ENCODE measurements around the gene NIN. TPM values are rescaled to one million over a fixed set of nuclear protein-coding genes. Genes with fewer than 3 reads are reported as not detected.
"Not testable (repeated sequence)": the region's sequence is repeated elsewhere in the genome, so short reads cannot be mapped to it uniquely, and the experiment has no call there.

The NIN gene
- total RNA-seq, 2 donors from 2014 or later = 31.8 to 41.9 TPM

DNA sequence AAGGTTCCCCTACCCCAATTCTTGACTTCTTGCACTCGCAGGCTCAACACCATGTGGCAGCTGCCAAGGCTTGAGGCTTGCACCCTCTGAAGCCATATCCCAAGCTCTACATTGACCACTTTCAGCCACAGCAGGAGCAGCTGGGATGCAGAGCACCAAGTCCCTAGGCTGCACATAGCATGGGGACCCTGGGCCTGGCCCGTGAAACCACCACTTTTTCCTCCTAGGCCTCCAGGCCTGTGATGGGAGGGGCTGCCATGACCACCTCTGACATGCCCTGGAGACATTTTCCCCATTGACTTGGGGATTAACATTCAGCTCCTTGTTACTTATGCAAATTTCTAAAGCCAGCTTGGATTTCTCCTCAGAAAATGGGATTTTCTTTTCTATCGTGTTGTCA is 136.7 kb downstream of the NIN start:
- DNase-seq; intact Hi-C loops (cut with DNase I); ATAC-seq: not testable (repeated sequence)

- intact Hi-C loops (cut with DNase I) = no loop called here
- ATAC-seq (no peak), DNase-seq (no peak)
These were observed 142.1 kb downstream of the NIN start for GRCh38 chr14:50688875-50689274.

- intact Hi-C loops (cut with DNase I) = no loop called here
- ATAC-seq (no peak), DNase-seq (no peak)
These were observed 151.3 kb downstream of the NIN start for GRCh38 chr14:50679674-50680073.

- intact Hi-C loops (cut with DNase I) = no loop called here
- DNase-seq (no peak), ATAC-seq (no peak)
These were observed 152.8 kb downstream of the NIN start for GRCh38 chr14:50678163-50678562.

- ATAC-seq = peak in 1 of 2 donors; percentile 49
These were observed 153.4 kb downstream of the NIN start for GRCh38 chr14:50677527-50678063.

DNA sequence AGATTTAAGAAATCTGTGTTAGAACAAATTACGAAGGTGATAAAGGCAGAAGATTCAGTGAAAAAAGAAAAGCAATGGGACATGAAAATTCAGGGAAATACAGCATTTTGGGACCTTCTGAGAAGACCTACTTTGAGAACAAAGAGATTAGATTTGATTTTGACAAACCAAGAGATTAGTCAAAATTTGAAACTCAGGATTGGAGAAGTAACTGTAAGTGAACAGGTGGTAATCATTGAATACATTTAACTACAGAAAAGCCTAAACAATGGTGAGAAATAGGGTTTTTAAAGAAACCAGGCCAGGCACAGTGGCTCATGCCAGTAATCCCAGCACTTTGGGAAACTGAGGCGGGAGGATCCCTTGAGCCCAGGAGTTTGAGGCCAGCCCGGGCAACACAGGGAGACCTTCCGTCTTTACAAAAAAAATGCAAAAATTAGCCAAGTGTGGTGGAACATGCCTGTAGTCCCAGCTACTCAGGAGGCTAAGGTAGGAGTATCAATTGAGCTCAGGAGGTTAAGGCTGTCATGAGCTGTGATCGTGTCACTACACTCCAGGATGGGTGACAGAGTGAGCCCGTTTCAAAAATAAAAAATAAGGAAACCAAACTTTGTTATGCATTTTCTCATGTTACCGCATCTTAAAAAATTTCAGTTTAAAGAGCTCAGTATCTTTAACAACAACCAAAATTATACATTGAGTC is 154.0 kb downstream of the NIN start:
- DNase-seq (no peak), ATAC-seq (no peak)
- intact Hi-C loops (cut with DNase I) = no loop called here

More at GRCh38 chr14:50677527-50678063, 153.4 kb downstream of the NIN start:
- intact Hi-C loops (cut with DNase I) = no loop called here
- no peak for DNase-seq

- ATAC-seq (no peak), DNase-seq (no peak)
- intact Hi-C loops (cut with DNase I) = no loop called here
These were observed 155.4 kb downstream of the NIN start for GRCh38 chr14:50675597-50675996.

GRCh38 chr14:50670866-50671256 is 160.1 kb downstream of the NIN start:
- ATAC-seq (no peak), DNase-seq (no peak)
- intact Hi-C loops (cut with DNase I) = no loop called here

GRCh38 chr14:50670196-50670865 is 160.6 kb downstream of the NIN start:
- ATAC-seq (no peak), DNase-seq (no peak)
- intact Hi-C loops (cut with DNase I) = no loop called here

Other genes with a start within 250 kb of the NIN start
- gene SAV1, start 162.9 kb downstream of the NIN start, total RNA-seq = 10 to 100 TPM; 23.4 to 27.0 TPM
- under 1 TPM in 1 of 2 donors, not detected in 1; 0.18 TPM for gene ABHD12B, start 40.9 kb upstream of the NIN start, total RNA-seq
- 10 to 100 TPM; 27.3 to 30.2 TPM for gene PYGL, start 113.3 kb upstream of the NIN start, total RNA-seq

All from left cardiac atrium (tissue), 4 donors.